22Rv1 (cell line): ENCODE data around the gene WDR62.
A peak's percentile ranks its signal among the peaks of the same experiment; 100 is the strongest.

Source experiments
- H3K27ac ChIP-seq: fragments of 450-650 bp; 2 replicates; pipeline ENCODE4 v1.5.1; 2017
- CTCF ChIP-seq: fragments of 450-650 bp; IDR thresholded peaks from 2 replicates; pipeline ENCODE4 v1.5.1; 2017; ENCODE audit warnings: mild to moderate bottlenecking
- ZFX ChIP-seq: fragments of 450-650 bp; IDR thresholded peaks from 2 replicates; pipeline ENCODE4 v1.6.1; 2017; ENCODE audit warnings: antibody characterized with exemption, borderline replicate concordance

WDR62 gene

GRCh38 chr19:36099166-36099785 lies 44.6 kb downstream of the WDR62 start:
- TF ChIP-seq CTCF (no peak), ZFX (no peak)
- H3K27ac ChIP-seq = no peak overlapping the region

GRCh38 chr19:36100476-36100875 lies 45.8 kb downstream of the WDR62 start:
- H3K27ac ChIP-seq = no peak overlapping the region
- TF ChIP-seq CTCF = no peak
- TF ChIP-seq ZFX = no peak

GRCh38 chr19:36101550-36102327 lies 47.0 kb downstream of the WDR62 start:
- TF ChIP-seq ZFX (no peak), CTCF (no peak)
- no peak overlapping the region for H3K27ac ChIP-seq

- TF ChIP-seq CTCF (no peak), ZFX (no peak)
- H3K27ac ChIP-seq = no peak overlapping the region
Observed at GRCh38 chr19:36103040-36103626, 48.4 kb downstream of the WDR62 start.

- TF ChIP-seq ZFX (no peak), CTCF (no peak)
- H3K27ac ChIP-seq = no peak overlapping the region
Observed at GRCh38 chr19:36103842-36104552, 49.3 kb downstream of the WDR62 start.

- H3K27ac ChIP-seq = 0 out of 2 replicates have a peak overlapping the region, but pooled peaks have one; percentile 2
- TF ChIP-seq CTCF = no peak
- TF ChIP-seq ZFX = no peak
Observed at GRCh38 chr19:36106441-36106840, 51.7 kb downstream of the WDR62 start.
